ENCODE measurements around the gene GALNT18. TPM values are rescaled to one million over a fixed set of nuclear protein-coding genes. Genes with fewer than 3 reads are reported as not detected.
A peak's percentile ranks its signal among the peaks of the same experiment; 100 is the strongest.

GALNT18 gene
- total and polyA plus RNA-seq, 2 experiments from 2014 or later: 4.3 to 10.8 TPM

DNA sequence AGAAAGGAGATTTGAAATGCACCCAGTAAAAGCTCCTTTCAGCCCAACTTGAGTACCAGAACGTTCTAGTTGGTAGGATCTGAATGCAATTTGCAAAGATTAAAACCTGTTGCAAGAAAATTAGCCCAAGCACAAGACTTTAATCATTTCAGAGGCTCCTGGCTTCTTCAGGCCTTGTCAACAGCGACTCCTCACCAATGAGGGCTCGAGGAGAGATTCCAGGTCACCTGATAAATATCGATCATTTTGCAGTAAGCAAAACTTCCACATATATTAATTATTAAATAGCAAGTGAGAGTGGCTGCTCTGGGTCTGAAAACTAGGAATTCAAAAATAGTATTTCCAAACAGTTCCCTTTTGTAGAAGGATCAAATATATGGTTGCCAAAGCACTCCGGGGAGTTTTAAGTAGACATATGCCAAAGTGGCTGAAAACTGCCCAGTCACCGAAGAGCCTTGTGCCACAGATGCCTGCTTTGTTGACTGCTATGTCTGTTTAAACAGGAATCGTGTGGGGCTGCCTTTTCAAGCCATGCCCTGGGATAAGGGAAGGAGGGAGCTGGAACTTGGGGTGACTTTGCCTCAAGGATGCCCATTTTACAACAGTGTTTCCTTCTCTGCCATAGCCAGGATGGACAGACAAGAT, 332.7 kb downstream of the GALNT18 start:
- H3K4me1 Mint-ChIP-seq: peaks cover 2% of the 10 kb centered on the region; the same call in 2 of the 3 replicates
- Histone ChIP-seq H3K9me2 (ENCODE audit: insufficient read depth) (no peaks in the 10 kb centered on the region), H3F3A (replicated peaks; ENCODE audit: low read depth) (no peaks in the 10 kb centered on the region), H3K27ac (ENCODE audit: low read depth) (no peak overlapping the region), H2AFZ (no peak overlapping the region), H3K79me2 (replicated peaks; ENCODE audit: insufficient read depth) (no peaks in the 10 kb centered on the region), H3K36me3 (ENCODE audit: insufficient read depth) (no peaks in the 10 kb centered on the region), H3K4me1 (ENCODE audit: insufficient read depth) (no peaks in the 10 kb centered on the region), H3K27me3 (ENCODE audit: insufficient read depth) (no peaks in the 10 kb centered on the region), H3K4me3 (no peak overlapping the region), H3K4me2 (no peak overlapping the region), H4K20me1 (replicated peaks; ENCODE audit: insufficient read depth) (no peaks in the 10 kb centered on the region)
- ATAC-seq (no peak), DNase-seq (ENCODE audit: low spot score) (no peak)
- no peaks in the 10 kb centered on the region; the same call in 2 of the 3 replicates for H3K36me3 Mint-ChIP-seq (ENCODE audit: low read depth)
- peaks cover 2% of the 10 kb centered on the region for H3K27me3 Mint-ChIP-seq (ENCODE audit: insufficient read depth, low read depth, poor library complexity)
- no peak overlapping the region for H3K4me3 Mint-ChIP-seq
- no peak for TF ChIP-seq STAT1 (IDR thresholded peaks at IDR 0.05; ENCODE audit: unreplicated experiment)
- TF ChIP-seq, protein P1, sequence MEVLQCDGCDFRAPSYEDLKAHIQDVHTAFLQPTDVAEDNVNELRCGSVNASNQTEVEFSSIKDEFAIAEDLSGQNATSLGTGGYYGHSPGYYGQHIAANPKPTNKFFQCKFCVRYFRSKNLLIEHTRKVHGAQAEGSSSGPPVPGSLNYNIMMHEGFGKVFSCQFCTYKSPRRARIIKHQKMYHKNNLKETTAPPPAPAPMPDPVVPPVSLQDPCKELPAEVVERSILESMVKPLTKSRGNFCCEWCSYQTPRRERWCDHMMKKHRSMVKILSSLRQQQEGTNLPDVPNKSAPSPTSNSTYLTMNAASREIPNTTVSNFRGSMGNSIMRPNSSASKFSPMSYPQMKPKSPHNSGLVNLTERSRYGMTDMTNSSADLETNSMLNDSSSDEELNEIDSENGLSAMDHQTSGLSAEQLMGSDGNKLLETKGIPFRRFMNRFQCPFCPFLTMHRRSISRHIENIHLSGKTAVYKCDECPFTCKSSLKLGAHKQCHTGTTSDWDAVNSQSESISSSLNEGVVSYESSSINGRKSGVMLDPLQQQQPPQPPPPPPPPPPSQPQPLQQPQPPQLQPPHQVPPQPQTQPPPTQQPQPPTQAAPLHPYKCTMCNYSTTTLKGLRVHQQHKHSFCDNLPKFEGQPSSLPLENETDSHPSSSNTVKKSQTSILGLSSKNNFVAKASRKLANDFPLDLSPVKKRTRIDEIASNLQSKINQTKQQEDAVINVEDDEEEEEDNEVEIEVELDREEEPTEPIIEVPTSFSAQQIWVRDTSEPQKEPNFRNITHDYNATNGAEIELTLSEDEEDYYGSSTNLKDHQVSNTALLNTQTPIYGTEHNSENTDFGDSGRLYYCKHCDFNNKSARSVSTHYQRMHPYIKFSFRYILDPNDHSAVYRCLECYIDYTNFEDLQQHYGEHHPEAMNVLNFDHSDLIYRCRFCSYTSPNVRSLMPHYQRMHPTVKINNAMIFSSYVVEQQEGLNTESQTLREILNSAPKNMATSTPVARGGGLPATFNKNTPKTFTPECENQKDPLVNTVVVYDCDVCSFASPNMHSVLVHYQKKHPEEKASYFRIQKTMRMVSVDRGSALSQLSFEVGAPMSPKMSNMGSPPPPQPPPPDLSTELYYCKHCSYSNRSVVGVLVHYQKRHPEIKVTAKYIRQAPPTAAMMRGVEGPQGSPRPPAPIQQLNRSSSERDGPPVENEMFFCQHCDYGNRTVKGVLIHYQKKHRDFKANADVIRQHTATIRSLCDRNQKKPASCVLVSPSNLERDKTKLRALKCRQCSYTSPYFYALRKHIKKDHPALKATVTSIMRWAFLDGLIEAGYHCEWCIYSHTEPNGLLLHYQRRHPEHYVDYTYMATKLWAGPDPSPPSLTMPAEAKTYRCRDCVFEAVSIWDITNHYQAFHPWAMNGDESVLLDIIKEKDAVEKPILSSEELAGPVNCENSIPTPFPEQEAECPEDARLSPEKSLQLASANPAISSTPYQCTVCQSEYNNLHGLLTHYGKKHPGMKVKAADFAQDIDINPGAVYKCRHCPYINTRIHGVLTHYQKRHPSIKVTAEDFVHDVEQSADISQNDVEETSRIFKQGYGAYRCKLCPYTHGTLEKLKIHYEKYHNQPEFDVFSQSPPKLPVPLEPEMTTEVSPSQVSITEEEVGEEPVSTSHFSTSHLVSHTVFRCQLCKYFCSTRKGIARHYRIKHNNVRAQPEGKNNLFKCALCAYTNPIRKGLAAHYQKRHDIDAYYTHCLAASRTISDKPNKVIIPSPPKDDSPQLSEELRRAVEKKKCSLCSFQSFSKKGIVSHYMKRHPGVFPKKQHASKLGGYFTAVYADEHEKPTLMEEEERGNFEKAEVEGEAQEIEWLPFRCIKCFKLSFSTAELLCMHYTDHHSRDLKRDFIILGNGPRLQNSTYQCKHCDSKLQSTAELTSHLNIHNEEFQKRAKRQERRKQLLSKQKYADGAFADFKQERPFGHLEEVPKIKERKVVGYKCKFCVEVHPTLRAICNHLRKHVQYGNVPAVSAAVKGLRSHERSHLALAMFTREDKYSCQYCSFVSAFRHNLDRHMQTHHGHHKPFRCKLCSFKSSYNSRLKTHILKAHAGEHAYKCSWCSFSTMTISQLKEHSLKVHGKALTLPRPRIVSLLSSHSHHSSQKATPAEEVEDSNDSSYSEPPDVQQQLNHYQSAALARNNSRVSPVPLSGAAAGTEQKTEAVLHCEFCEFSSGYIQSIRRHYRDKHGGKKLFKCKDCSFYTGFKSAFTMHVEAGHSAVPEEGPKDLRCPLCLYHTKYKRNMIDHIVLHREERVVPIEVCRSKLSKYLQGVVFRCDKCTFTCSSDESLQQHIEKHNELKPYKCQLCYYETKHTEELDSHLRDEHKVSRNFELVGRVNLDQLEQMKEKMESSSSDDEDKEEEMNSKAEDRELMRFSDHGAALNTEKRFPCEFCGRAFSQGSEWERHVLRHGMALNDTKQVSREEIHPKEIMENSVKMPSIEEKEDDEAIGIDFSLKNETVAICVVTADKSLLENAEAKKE (CRISPR knock-in tag; IDR thresholded peaks at IDR 0.05): no peak
- TF ChIP-seq ZNF114 (CRISPR knock-in tag; IDR thresholded peaks at IDR 0.05): no peak
- no peak for TF ChIP-seq EZH2phosphoT487 (IDR thresholded peaks at IDR 0.05; ENCODE audit: unreplicated experiment)
- TF ChIP-seq, protein P2, sequence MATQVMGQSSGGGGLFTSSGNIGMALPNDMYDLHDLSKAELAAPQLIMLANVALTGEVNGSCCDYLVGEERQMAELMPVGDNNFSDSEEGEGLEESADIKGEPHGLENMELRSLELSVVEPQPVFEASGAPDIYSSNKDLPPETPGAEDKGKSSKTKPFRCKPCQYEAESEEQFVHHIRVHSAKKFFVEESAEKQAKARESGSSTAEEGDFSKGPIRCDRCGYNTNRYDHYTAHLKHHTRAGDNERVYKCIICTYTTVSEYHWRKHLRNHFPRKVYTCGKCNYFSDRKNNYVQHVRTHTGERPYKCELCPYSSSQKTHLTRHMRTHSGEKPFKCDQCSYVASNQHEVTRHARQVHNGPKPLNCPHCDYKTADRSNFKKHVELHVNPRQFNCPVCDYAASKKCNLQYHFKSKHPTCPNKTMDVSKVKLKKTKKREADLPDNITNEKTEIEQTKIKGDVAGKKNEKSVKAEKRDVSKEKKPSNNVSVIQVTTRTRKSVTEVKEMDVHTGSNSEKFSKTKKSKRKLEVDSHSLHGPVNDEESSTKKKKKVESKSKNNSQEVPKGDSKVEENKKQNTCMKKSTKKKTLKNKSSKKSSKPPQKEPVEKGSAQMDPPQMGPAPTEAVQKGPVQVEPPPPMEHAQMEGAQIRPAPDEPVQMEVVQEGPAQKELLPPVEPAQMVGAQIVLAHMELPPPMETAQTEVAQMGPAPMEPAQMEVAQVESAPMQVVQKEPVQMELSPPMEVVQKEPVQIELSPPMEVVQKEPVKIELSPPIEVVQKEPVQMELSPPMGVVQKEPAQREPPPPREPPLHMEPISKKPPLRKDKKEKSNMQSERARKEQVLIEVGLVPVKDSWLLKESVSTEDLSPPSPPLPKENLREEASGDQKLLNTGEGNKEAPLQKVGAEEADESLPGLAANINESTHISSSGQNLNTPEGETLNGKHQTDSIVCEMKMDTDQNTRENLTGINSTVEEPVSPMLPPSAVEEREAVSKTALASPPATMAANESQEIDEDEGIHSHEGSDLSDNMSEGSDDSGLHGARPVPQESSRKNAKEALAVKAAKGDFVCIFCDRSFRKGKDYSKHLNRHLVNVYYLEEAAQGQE (IDR thresholded peaks at IDR 0.05; ENCODE audit: unreplicated experiment): no peak
- TF ChIP-seq, protein P3, sequence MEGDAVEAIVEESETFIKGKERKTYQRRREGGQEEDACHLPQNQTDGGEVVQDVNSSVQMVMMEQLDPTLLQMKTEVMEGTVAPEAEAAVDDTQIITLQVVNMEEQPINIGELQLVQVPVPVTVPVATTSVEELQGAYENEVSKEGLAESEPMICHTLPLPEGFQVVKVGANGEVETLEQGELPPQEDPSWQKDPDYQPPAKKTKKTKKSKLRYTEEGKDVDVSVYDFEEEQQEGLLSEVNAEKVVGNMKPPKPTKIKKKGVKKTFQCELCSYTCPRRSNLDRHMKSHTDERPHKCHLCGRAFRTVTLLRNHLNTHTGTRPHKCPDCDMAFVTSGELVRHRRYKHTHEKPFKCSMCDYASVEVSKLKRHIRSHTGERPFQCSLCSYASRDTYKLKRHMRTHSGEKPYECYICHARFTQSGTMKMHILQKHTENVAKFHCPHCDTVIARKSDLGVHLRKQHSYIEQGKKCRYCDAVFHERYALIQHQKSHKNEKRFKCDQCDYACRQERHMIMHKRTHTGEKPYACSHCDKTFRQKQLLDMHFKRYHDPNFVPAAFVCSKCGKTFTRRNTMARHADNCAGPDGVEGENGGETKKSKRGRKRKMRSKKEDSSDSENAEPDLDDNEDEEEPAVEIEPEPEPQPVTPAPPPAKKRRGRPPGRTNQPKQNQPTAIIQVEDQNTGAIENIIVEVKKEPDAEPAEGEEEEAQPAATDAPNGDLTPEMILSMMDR (conservative IDR thresholded peaks at IDR 0.05; ENCODE audit: low read depth in 2 of 2): no peak
- peak overlapping the region; percentile 34; the same call in 1 of the 2 replicates for H3K27ac Mint-ChIP-seq
- H3K9me3 Mint-ChIP-seq: no peaks in the 10 kb centered on the region
